H1 (cell line): Measurements from ENCODE around the gene NELFE. TPM values are rescaled to one million over a fixed set of nuclear protein-coding genes. Genes with fewer than 3 reads are reported as not detected.

ENCODE experiments used
- CTCF ChIA-PET: fragments of 300-600 bp; sonication (Branson Sonifier 250); formaldehyde crosslinking; loops from one replicate; lab custom pipeline; 2021; ENCODE audit not compliant: partially characterized antibody; lab: Charles Lee
- POLR2A ChIA-PET: fragments of 300-600 bp; sonication (Branson Sonifier 250); formaldehyde crosslinking; loops from one replicate; lab custom pipeline; 2021; ENCODE audit warnings: inconsistent platforms; ENCODE audit not compliant: partially characterized antibody; lab: Charles Lee
- DNase-seq, 2 experiments: peaks; one replicate each; pipeline versions ENCODE4 v3.0.0 to v3.0.0-alpha.2; 2010 to 2022; ENCODE audit warnings: low spot score in 2 of 2, low read depth in 1 of 2, mixed read lengths in 1 of 2
- FAIRE-seq: peaks from 2 replicates; lab custom pipeline; 2011; peaks lifted over from hg19 to GRCh38; lab: Jason Lieb, UNC
- H2AFZ ChIP-seq: 2 replicates; pipeline ENCODE4 v1.8.1; 2012; ENCODE audit warnings: low read length, inconsistent platforms
- H2AK5ac ChIP-seq: 2 replicates; pipeline ENCODE4 v1.6.1; 2013; ENCODE audit warnings: low read depth, low read length
- H2BK120ac ChIP-seq: replicated peaks from 2 replicates; pipeline ENCODE3; 2013; ENCODE audit warnings: low read depth, low read length, inconsistent platforms
- H2BK12ac ChIP-seq: 2 replicates; pipeline ENCODE4 v1.6.1; 2013; ENCODE audit warnings: low read depth, low read length
- H2BK15ac ChIP-seq: 2 replicates; pipeline ENCODE4 v1.6.1; 2013; ENCODE audit warnings: low read length
- H2BK20ac ChIP-seq: 2 replicates; pipeline ENCODE4 v1.6.1; 2013; ENCODE audit warnings: low read length
- H2BK5ac ChIP-seq: 2 replicates; pipeline ENCODE4 v1.6.1; 2013; ENCODE audit warnings: low read depth, low read length
- H3K14ac ChIP-seq: 2 replicates; pipeline ENCODE4 v1.6.1; 2013; ENCODE audit warnings: inconsistent platforms; ENCODE audit not compliant: insufficient read length
- H3K18ac ChIP-seq: 2 replicates; pipeline ENCODE4 v1.6.1; 2013; ENCODE audit warnings: low read length; ENCODE audit errors: extremely low read depth
- H3K23ac ChIP-seq: 2 replicates; pipeline ENCODE4 v1.6.1; 2013; ENCODE audit warnings: inconsistent platforms; ENCODE audit not compliant: insufficient read length
- H3K23me2 ChIP-seq: 2 replicates; pipeline ENCODE4 v1.6.1; 2013; ENCODE audit warnings: low read depth, low read length
- H3K27ac ChIP-seq: 2 replicates; pipeline ENCODE4 v1.6.1; 2011; ENCODE audit warnings: low read depth, low read length, inconsistent platforms
- H3K27me3 ChIP-seq, 4 experiments: replicated peaks in 1 of 4; 1 replicate in 1 of 4; 2 replicates in 3 of 4; pipeline versions ENCODE4 v1.6.1 to v1.8.1; 2011 to 2013; ENCODE audit warnings: low read length in 3 of 4, mild to moderate bottlenecking in 3 of 4, inconsistent platforms in 2 of 4, mixed read lengths in 2 of 4, moderate library complexity in 1 of 4; ENCODE audit not compliant: control insufficient read depth in 3 of 4, insufficient read depth in 3 of 4; ENCODE audit errors: extremely low read depth in 1 of 4
- H3K36me3 ChIP-seq, 4 experiments: 2 replicates each; pipeline versions ENCODE4 v1.6.1 to v1.8.1; 2011 to 2013; ENCODE audit warnings: mild to moderate bottlenecking in 4 of 4, low read length in 3 of 4, moderate library complexity in 2 of 4, control low read depth in 1 of 4, inconsistent platforms in 1 of 4; ENCODE audit not compliant: insufficient read depth in 4 of 4, control insufficient read depth in 2 of 4
- H3K4ac ChIP-seq: replicated peaks from 2 replicates; pipeline ENCODE3; 2013; ENCODE audit warnings: low read length, low read depth, mixed read lengths, inconsistent platforms; ENCODE audit not compliant: insufficient read length
- H3K4me1 ChIP-seq, 4 experiments: replicated peaks in 1 of 4; 1 replicate in 1 of 4; 2 replicates in 3 of 4; pipeline versions ENCODE4 v1.6.1 to v1.8.1; 2011 to 2013; ENCODE audit warnings: low read length in 3 of 4, inconsistent platforms in 2 of 4, mixed read lengths in 1 of 4; ENCODE audit not compliant: insufficient read depth in 4 of 4, control insufficient read depth in 3 of 4
- H3K4me2 ChIP-seq, 2 experiments: 2 replicates each; pipeline versions ENCODE4 v1.6.1 to v1.8.1; 2011 to 2013; ENCODE audit warnings: low read depth in 2 of 2, low read length in 2 of 2, control low read depth in 1 of 2, inconsistent platforms in 1 of 2, mild to moderate bottlenecking in 1 of 2; ENCODE audit not compliant: insufficient read depth in 1 of 2
- H3K4me3 ChIP-seq, 4 experiments: fragments of 200-600, 300-600 bp in 1 of 4; sonication (generic), shearing (Covaris generic), sonication (Bioruptor Twin) in 1 of 4; 2 replicates each; pipeline versions ENCODE4 v1.5.1 to v1.8.1; 2011 to 2016; ENCODE audit warnings: low read length in 4 of 4, low read depth in 3 of 4, control low read depth in 2 of 4, inconsistent platforms in 2 of 4, mild to moderate bottlenecking in 2 of 4, mixed read lengths in 1 of 4, moderate library complexity in 1 of 4; ENCODE audit not compliant: insufficient read depth in 2 of 4; ENCODE audit errors: extremely low read depth in 1 of 4
- H3K56ac ChIP-seq: replicated peaks from 2 replicates; pipeline ENCODE3; 2013; ENCODE audit warnings: low read depth, mild to moderate bottlenecking, mixed read lengths, low read length, inconsistent platforms; ENCODE audit not compliant: insufficient read length
- H3K79me1 ChIP-seq: 2 replicates; pipeline ENCODE4 v1.6.1; 2013; ENCODE audit warnings: low read depth, low read length, control low read depth
- H3K79me2 ChIP-seq, 2 experiments: 2 replicates each; pipeline versions ENCODE4 v1.6.1 to v1.8.1; 2012 to 2013; ENCODE audit warnings: low read length in 2 of 2, mild to moderate bottlenecking in 2 of 2, inconsistent platforms in 1 of 2; ENCODE audit not compliant: insufficient read depth in 2 of 2, control insufficient read depth in 1 of 2
- H3K9ac ChIP-seq, 4 experiments: replicated peaks in 1 of 4; 1 replicate in 1 of 4; 2 replicates in 3 of 4; pipeline versions ENCODE4 v1.6.1 to v1.8.1; 2011 to 2013; ENCODE audit warnings: low read depth in 3 of 4, low read length in 3 of 4, control low read depth in 2 of 4, mild to moderate bottlenecking in 2 of 4, moderate library complexity in 2 of 4, inconsistent platforms in 1 of 4; ENCODE audit errors: extremely low read depth in 1 of 4
- H3K9me3 ChIP-seq, 2 experiments: 2 replicates each; pipeline versions ENCODE4 v1.6.1 to v1.8.1; 2012 to 2013; ENCODE audit warnings: mild to moderate bottlenecking in 2 of 2, moderate library complexity in 2 of 2, control low read depth in 1 of 2, inconsistent platforms in 1 of 2, low read depth in 1 of 2, low read length in 1 of 2, mixed read lengths in 1 of 2; ENCODE audit not compliant: insufficient read depth in 2 of 2
- H4K20me1 ChIP-seq, 2 experiments: replicated peaks in 1 of 2; 2 replicates each; pipeline versions ENCODE3 to v1.8.1; 2011 to 2013; ENCODE audit warnings: inconsistent platforms in 2 of 2, low read length in 2 of 2, mild to moderate bottlenecking in 1 of 2; ENCODE audit not compliant: insufficient read depth in 2 of 2, control insufficient read depth in 1 of 2
- H4K5ac ChIP-seq: 2 replicates; pipeline ENCODE4 v1.6.1; 2013; ENCODE audit warnings: low read length, low read depth, mixed read lengths, inconsistent platforms; ENCODE audit not compliant: insufficient read length
- H4K8ac ChIP-seq: 2 replicates; pipeline ENCODE4 v1.8.0; 2013; ENCODE audit warnings: mild to moderate bottlenecking, moderate library complexity, low read length, inconsistent platforms; ENCODE audit not compliant: insufficient read depth; ENCODE audit errors: extremely low read depth
- H4K91ac ChIP-seq: replicated peaks from 2 replicates; pipeline ENCODE3; 2013; ENCODE audit warnings: low read length, mixed read lengths, inconsistent platforms; ENCODE audit not compliant: insufficient read length
- HDAC6 ChIP-seq: IDR thresholded peaks from one replicate; pipeline ENCODE4 v1.7.1; 2012; ENCODE audit warnings: low read depth, mild to moderate bottlenecking, inconsistent platforms, low read length, moderate library complexity
- MAFK ChIP-seq: IDR thresholded peaks from 2 replicates; pipeline ENCODE4 v1.6.1; 2012; ENCODE audit warnings: low read depth, mild to moderate bottlenecking, improper control_type of control experiment, low read length
- MAX ChIP-seq: IDR thresholded peaks from 2 replicates; pipeline ENCODE4 v1.6.1; 2012; ENCODE audit warnings: inconsistent platforms
- POLR2A ChIP-seq, 2 experiments: IDR thresholded peaks; 1 replicate in 1 of 2; 2 replicates in 1 of 2; pipeline ENCODE4 v1.6.1; 2011; ENCODE audit warnings: low read depth in 2 of 2, low read length in 2 of 2, mild to moderate bottlenecking in 2 of 2; ENCODE audit errors: control extremely low read depth in 1 of 2
- POLR2AphosphoS5 ChIP-seq: IDR thresholded peaks from 2 replicates; pipeline ENCODE4 v1.6.1; 2011; ENCODE audit warnings: low read depth, low read length
- YY1 ChIP-seq: IDR thresholded peaks from 2 replicates; pipeline ENCODE4 v1.6.1; 2011; ENCODE audit warnings: low read depth, mild to moderate bottlenecking, low read length
- WGBS, 2 experiments: shearing (Covaris generic) in 1 of 2; methylation state at CpG; one replicate each; pipeline versions ENCODE4 v1.1.6 to v1.1.7; 2013 to 2015; ENCODE audit warnings: low lambda C conversion rate in 2 of 2, mixed read lengths in 2 of 2, inconsistent platforms in 1 of 2, low coverage in 1 of 2, missing lambda C conversion rate in 1 of 2; ENCODE audit not compliant: insufficient replicate concordance in 2 of 2, insufficient coverage in 1 of 2, insufficient read length in 1 of 2; ENCODE audit errors: extremely low coverage in 1 of 2, missing lambda C conversion rate in 1 of 2; 5-methylcytosine and 5-hydroxymethylcytosine counted together
- polyA plus RNA-seq, 7 experiments: library from polyadenylated mRNA; depleted of rRNA in 3 of 7; stranded (reverse) in 5 of 7; unstranded in 2 of 7; fragments of >200 nt in 5 of 7; fragments of 200-250 nt in 2 of 7; gene quantifications; 1 replicate in 5 of 7; 2 replicates in 1 of 7; 4 replicates in 1 of 7; pipeline versions ENCODE4 v1.2.1 to v1.2.3, GENCODE V29; 2011 to 2013; ENCODE audit warnings: missing spikeins in 2 of 7, mixed read lengths in 2 of 7
- total RNA-seq: library from RNA; stranded (reverse); fragmentation: NEBNext Ultra II Directional; extraction: Animal tissue kit (Norgen Biotek cat#: 25700); gene quantifications from 2 replicates; pipeline ENCODE4 v1.2.1, GENCODE V29; 2021

The NELFE gene
- total and polyA plus RNA-seq, 2 of the 8 experiments (the other 6 are each of a cell fraction or from before 2014, with no cell fraction given) = 49.2 to 71.5 TPM

GRCh38 chr6:31948753-31949413 is 9.9 kb downstream of the NELFE start:
- TF ChIP-seq POLR2A (IDR thresholded peaks at IDR 0.05; ENCODE audit: control extremely low read depth in 1 of 2, low read depth in 2 of 2, low read length in 2 of 2) (peak in 1 of 2 experiments; percentile 51; a peak in 1 of 3 replicates), YY1 (no peak), MAX (no peak), MAFK (no peak), HDAC6 (no peak), POLR2AphosphoS5 (no peak)
- H2BK5ac ChIP-seq = no peak overlapping the region
- no peaks in the 10 kb centered on the region for H3K79me2 ChIP-seq
- H3K27ac ChIP-seq = no peak overlapping the region
- peak overlapping the region in 1 of 4 experiments; percentile 3; a peak in 2 of 7 replicates for H3K9ac ChIP-seq
- no peak overlapping the region for H3K56ac ChIP-seq
- no peak overlapping the region for H3K18ac ChIP-seq
- no peak overlapping the region for H3K4me3 ChIP-seq
- H2BK120ac ChIP-seq = no peak overlapping the region
- H4K91ac ChIP-seq = no peak overlapping the region
- no peak overlapping the region for H3K4me2 ChIP-seq
- peaks cover 0 to 2% (median 0%) of the 10 kb centered on the region in 4 experiments; a peak in 1 of 7 replicates for H3K4me1 ChIP-seq
- no peak overlapping the region for H2BK20ac ChIP-seq
- no peak overlapping the region for H4K8ac ChIP-seq
- H2AFZ ChIP-seq = no peak overlapping the region
- H4K5ac ChIP-seq = no peak overlapping the region
- no peaks in the 10 kb centered on the region for H3K23me2 ChIP-seq
- H2AK5ac ChIP-seq = no peak overlapping the region
- no peak overlapping the region for H3K23ac ChIP-seq
- H3K27me3 ChIP-seq = peaks cover 0 to 5% (median 2%) of the 10 kb centered on the region in 4 experiments; a peak in 3 of 7 replicates
- ChIA-PET CTCF (interaction anchor here (0.6 to 4.3 kb wide), 3 partner anchors 25 to 697 kb away, joined by 3 to 43 read pairs (median 3); no protein-coding TSS in a partner anchor), POLR2A (interaction anchor here (0.8 to 16.4 kb wide), 8 partner anchors 8 to 150 kb away, joined by 3 to 279 read pairs (median 6); partner anchors contain the start of genes DXO, NELFE and SKIC2)
- H3K79me1 ChIP-seq = no peaks in the 10 kb centered on the region
- FAIRE-seq (no peak), DNase-seq (no peak)
- no peaks in the 10 kb centered on the region for H3K9me3 ChIP-seq
- H3K4ac ChIP-seq = no peak overlapping the region
- H4K20me1 ChIP-seq = no peaks in the 10 kb centered on the region
- H2BK12ac ChIP-seq = no peak overlapping the region
- peaks cover 14 to 26% (median 24%) of the 10 kb centered on the region in 4 experiments; a peak in 7 of 8 replicates for H3K36me3 ChIP-seq
- H2BK15ac ChIP-seq = no peak overlapping the region
- 95% methylated on average over 6 of the region's 6 CpGs; no CpG with 5 or more reads in 1 of the 2 experiments for WGBS, 2 experiments
- H3K14ac ChIP-seq = no peak overlapping the region
